ENCODE data around the gene RBM4B. TPM values are rescaled to one million over a fixed set of nuclear protein-coding genes. Genes with fewer than 3 reads are reported as not detected.
A peak's percentile ranks its signal among the peaks of the same experiment; 100 is the strongest.

Gene RBM4B
- total RNA-seq, 1 donor from 2014 or later = 26.7 TPM

DNA sequence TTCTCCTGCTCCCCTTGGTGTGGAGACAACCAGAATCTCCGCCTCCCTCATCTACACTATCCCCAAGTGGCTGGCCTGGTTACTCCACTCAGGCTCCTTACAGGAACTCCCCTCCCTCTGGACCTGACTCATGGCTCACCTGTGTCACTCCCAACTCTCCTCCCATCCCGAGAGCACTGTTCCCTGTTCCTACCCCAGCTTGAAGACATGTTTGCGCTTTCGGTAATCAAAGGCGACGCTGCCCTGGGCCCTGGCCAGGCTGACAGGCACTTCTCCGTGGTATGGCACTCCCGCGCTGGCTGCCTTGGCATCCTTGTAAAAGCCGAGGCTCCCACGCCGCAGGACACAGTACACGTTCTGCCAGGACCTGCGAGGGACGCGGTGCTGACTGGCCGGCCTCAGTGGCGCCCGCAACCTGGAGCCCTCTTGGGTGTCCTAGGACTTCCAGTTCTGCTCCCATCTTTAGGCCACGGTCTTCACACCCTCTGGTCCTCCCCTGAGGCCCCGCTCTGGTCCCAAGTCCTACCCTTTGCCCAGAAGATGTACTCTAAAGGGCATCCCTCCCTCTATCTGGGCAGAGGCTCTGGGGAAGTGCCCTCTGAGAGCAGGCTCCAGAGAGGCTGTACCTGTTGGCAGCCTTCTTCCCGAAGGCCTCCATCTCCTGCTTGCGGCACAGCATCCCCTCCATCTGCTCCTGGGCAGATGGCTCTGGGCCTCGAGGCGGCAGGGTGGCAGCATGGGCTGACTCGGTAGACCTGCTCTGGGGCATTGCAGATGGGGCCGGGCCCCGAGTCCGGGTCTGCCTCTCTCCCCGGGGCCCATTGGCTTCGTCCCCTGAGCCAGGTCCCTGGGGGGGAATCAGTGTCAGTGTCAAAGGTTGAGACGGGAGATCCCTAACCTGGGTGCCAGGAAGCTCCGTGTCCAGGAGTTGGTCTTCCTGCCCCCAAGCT, 9.4 kb upstream of the RBM4B start:
- DNase-seq (ENCODE audit: low read depth) = no peak

DNA sequence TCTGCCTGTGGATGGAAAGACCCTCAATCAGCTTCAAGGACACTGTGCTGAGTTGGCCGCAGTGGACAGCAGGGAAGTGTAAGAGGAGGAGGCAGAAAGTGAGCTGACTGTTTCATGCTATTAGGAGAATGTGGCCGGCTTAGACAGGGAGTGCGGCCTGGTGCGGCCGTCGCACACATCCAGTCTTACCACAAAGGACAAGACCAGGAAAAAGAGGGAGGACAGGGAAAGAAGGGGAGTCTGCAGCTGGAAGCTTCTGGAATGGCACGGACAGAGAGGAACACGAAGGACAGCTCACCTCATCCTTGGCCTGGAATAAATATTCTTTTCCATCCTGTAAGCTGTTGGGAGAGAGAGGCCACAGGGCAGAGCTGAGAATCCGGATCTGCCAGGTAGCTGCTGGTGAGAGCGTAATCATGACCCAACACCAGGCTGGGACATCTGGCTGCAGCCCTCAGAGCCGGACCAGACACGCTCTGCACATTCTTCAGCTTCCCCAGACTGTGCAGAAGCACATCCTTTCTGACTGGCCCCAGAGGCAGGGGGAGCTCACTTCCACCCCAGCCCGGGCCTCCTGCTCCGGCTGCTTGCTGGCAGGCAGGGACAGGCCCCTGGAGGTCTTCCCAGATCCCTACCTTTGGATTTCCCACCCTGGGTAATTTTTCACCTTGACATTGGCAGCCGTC, 8.6 kb upstream of the RBM4B start:
- DNase-seq (ENCODE audit: low read depth) = no peak

DNA sequence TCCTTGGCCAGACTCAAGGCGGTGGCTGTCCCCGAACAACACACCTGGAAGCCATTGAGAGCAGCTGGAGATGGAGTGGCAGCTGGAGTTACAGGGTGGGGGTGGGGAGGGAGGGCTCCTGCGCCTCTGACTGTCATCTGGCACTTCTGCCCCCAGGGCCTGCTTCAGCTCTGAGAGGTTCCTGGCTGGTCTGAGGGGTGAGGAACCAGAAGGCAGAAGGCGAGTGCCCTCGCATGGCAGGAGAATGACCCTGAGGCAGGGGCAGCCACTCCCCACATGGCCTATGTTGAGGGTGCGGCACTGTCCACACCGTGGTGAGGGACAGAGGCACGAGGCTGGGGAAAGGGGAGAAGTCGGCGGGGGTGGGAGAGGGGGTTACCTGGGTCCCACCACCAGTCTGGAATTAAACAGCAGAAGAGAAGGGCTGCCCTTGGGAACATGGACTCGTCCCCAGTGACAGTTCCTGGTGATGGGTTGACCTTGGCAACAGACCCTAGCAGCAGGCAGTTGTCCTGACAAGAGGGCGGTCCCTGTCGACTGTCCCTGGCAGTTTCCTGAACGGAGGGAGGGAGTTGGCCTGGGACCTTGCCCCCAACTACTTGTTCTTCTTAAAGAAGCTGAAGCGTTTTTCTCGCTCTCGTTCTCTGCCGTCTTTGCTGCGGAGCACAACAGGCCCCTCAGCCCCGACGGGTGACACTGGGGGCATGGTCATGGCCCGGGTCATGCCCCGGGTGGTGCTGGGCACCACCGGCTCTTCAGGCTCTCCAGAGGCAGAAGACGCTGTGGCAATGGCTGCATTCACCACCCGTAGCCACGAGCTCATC, 7.8 kb upstream of the RBM4B start:
- no peak for DNase-seq (ENCODE audit: low read depth)

DNA sequence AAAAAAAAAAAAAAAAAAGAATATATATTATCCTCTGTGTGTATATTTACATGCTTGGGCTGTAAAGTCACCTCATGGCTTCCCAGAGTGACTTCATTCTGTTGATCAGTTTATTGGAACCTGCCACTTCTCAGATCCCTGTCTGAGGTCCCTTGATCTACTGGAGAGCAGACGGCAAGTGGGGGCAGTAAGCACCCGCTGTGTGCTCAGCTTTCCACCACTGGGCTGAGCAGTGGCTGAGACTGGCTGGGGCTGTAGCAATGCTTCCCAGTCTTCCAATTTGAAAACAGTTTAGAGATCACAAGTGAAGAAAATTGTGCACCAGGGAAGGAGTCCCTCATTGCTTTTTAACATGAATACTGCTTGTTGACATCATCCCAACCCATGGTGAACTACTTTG, 6.9 kb upstream of the RBM4B start:
- DNase-seq (ENCODE audit: low read depth) = no peak

DNA sequence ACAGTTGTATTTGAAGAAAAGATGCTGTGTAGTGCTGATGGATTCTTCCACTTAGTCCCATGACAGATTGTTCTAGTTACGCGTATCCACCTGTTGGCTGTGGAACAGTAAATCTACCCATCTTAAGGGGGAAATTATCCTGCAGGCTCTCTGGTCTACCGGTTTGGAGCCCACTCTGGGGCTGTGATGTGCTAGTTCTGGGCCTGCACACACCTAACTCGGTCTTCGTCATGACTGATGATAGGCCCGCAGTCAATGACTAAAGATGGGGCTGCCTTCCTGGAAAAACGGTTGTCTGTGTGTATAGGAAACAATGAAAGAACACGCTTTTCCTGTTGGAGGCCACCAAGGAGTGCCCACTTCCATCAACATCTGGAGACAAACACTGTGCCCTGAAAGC, 6.2 kb upstream of the RBM4B start:
- DNase-seq (ENCODE audit: low read depth) = no peak

DNA sequence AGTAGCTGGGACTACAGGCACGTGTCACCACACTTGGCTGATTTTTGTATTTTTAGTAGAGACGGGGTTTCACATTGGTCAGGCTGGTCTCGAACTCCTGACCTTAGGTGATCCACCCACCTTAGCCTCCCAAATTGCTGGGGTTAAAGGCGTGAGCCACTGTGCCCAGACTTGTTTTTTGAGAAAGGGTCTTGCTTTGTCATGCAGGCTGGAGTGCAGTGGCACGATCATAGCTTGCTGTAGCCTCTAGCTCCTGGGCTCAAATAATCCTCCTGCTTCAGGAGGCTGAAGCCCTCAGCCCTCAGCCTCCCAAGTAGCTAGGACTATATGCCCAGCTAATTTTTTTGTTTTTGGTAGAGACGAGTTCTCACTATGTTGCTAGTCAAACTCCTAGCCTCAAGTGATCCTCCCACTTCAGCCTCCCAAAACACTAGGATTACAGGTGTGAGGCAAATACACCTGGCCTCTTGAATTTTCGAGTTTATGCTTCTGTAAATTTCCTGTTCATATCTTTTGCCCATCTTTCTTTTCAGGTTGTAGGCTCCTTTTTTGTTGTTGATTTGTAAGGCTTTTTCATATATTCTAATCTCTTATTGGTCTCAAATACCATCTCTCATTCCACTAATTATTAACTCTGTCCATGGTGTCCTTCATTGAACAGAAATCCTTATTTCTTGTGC, 3.4 kb upstream of the RBM4B start:
- no peak for DNase-seq (ENCODE audit: low read depth)

DNA sequence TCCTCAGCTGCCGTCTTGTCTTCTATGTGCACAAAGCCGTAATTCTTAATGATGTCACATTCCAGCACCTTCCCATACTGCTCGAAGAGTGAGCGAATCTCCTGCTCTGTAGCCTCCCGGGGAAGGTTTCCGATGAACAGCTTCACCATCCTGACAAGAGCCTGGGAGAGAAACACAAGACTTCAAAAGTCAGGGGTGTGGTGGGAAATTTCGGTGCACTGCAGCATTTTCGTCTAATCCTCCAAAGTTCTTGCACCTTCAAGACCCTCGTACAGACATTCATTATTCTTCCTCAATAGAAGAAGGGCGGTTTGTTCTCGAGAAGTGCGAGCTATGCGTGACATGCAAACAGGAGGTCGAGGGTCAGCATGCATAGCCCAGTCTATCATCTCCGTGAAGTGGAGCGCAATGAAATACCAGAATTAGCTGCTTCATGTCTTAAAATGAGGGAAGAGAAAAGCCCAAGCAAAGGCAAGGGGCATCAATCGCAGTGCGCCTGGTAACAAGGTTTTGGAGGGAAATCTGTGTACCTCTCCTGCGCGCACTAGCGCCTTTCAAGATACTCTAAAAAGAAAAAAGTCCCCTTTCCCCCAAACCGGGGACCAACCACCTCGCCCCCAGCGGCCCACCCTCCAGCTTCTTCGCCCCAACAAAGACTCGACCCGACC, 622 bp downstream of the RBM4B start:
- no peak for DNase-seq (ENCODE audit: low read depth)

DNA sequence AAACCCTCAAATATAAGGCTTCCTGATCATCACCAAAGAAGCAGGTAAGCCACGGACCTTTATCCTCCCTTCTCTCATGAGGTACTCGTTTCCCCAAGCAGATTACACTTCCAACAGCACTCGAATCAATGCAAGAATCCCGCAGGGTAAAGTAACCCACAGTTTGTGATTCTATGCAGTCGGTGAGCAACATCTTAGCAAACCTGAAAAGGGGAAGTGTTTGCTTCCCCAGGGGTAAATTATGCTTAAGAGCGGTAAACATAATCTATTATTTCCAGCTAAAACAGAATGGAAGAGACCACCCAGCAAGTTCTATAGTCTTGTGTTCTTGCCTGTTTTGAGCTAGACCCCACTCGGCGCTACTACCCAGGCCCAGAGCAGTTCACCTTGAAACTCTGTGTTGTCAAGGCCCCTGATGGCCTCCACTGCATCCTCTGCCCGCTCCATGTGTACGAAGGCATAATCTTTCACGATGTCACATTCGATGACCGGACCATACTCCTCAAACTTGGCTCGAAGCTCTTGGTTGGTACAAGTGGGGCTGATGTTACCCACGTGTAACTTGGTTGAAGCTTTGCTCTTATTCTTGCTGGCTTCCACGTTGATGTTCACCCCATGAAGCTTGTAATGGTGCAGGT, 1.3 kb downstream of the RBM4B start:
- DNase-seq (ENCODE audit: low read depth) = no peak

DNA sequence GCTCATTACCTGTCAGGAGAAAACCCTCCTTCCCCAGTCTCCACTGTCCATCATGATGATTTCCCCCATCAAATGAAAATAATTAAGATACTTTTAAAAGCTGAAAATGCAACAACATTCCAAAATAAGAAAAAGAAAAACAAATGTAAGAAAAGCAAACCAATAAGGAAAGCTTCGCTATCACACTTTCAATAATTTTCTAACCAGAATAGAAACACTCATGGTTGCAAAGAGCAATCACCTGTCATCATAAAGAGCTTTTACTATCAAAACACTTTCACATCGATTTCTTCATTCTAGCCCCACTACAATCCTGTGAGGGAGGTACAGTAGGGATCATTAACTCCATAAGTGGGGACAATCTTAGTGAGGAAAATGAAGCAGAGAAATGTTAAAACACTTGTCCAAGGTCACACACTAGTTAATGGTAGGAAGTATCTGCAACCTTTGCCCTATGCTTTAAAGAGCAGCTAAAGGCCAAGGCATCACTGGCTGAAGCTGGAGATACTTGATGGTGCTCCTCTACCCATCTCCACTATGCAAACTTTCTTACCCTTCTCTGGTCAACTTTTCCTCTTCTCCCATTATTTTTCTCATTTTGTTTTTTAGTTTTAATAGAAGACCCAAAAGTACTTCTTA, 2.6 kb downstream of the RBM4B start:
- DNase-seq (ENCODE audit: low read depth) = no peak

DNA sequence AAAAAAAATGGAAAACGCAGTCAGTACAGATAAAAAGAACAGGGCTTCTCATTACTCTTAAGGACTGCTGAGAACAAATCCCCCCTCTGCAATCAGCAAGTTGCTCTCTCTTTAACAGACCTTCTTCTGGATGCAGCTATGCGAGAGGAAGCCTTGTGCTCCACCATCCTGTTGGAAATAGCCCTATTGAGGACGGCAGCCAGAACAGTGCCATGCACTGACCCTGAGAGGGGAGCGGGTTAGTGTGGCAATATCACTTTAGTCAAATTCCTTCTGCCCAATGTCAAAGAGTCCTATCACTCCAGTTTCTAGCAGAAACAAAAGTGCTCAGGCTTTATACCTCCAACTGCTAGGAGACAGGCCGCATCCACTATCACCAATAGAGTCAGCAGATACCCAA, 6.9 kb downstream of the RBM4B start:
- no peak for DNase-seq (ENCODE audit: low read depth)

DNA sequence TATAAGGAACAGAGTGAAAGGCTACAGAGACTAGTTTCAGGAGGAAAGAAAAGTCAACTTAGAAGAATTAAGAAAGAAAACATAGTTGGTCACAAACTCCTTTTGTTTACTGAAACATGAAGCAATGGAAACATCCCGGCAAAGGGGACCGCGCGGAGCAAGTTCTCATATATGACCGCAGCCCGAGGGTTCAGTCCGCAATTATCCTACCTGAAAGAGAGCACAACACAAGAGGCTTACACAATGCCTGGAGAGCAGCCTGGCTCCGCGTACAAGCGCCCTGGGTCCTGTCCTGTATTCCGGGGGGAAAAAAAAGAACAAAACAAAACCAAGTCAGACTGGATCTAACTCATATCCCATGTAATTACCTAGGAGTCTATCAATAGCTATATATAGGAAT, 12.3 kb downstream of the RBM4B start:
- no peak for DNase-seq (ENCODE audit: low read depth)

DNA sequence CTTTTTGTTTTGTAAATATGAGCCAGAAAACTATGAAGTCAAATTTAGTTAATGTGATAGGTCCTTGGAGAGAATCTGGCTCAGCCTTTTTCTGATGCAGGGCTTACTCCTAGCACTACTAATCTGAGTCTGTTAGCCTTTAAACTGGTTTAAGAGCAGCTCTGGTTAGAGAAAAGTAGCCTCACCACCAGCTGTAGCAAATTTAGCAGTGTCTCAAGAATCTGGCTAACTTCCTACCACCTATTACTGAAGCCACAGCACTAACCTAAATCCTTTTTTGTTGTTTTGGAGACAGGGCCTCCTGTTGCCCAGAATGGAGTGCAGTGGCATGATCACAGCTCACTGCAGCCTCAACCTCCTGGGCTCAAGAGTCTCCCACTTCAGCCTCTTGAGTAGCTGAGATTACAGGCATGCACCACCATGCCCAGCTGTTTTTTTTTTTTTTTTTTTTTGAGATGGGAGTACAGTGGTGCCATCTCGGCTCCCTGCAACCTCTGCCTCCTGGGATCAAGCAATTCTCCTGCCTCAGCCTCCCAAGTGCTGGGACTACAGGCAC, 13.9 kb downstream of the RBM4B start:
- no peak for DNase-seq (ENCODE audit: low read depth)

DNA sequence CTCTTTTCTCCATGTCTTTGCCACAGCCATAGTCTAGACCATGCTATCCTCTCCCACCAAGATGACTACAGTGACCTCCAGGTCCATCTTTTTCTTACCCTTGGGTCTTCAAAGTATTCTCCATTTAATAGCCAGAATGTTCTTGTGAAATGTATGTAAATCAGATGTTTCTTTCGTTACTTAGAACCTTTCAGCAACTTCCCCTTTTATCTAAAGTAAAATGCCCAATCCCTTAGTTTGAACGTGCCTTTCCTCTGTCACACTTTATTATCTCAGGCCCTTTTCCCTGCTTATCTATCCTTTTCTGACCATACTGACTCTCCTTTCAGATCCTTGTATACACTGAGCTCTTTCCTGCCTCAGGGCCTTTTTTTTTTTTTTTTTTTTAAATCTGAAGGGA, 17.9 kb downstream of the RBM4B start:
- DNase-seq (ENCODE audit: low read depth) = no peak

DNA sequence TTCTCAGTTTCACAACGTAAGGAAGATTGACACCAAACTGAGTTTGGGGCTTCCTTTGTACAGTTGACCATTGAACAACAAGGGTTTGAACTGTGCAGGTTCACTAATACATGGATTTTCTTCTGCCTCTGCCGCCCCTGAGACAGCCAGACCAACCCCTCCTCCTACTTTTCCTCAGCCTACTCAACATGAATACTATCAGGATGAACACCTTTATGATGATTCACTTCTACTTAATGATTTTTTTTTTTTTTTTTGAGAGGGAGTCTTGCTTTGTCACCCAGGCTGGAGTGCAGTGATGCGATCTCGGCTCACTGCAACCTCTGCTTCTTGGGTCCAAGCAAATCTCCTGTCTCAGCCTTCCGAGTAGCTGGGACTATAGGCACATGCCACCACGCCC, 24.6 kb downstream of the RBM4B start:
- DNase-seq (ENCODE audit: low read depth) = peak; percentile 28

DNA sequence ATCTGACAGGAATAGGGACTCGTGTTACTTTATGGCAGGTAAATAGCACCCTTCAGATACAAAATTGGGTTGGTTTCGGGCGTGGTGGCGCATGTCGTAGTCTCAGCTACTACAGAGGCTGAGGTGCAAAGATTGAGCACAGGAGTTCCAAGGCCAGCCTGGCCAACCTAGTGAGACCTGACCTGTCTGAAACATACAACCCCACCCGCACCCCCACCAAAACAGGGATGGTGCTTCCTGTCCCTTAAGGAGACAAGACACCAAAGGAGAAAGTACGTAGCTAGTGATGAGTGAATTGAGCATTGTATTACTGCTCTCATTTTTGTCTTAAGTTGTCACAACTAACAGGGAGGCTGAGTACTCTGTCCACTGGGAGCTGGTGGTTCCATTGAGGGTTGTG, 25.0 kb downstream of the RBM4B start:
- DNase-seq (ENCODE audit: low read depth) = no peak

DNA sequence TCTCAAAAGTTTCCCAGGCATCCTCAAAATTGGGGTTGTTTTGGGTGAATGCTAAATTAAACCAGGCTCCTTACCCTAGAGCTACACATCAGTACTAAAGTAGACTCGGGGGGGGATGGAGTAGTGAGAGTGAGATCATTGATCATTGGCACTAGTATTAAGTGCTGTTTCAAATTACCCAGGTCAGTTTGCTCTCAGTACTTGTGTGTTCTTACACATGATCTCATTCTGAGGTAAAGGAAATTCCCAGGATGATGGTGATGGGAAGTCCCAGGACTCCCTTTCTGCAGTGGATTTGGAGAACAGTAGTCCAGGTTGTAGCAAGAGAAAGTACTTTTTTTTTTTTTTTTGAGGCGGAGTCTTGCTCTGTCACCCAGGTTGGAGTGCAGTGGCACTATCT, 26.7 kb downstream of the RBM4B start:
- peak; percentile 40 for DNase-seq (ENCODE audit: low read depth)

DNA sequence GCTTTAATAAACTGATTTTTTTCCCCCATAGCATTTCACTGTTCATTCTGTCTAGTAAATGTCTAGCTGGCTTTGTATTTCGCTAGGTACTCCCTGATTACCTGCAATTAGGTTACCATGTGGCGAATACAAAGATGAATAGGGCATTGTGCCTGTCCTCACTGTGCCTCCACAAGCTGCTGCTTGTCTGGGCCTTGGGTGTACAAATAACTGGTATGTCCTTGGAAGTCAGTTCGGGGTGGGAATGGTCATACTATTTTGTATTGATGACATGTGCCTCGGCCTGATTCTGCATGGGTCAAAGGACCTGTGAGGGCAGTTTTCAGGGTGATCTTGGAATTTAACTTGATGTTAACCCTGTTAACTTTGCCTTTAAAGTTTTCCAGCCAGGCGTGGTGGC, 27.8 kb downstream of the RBM4B start:
- DNase-seq (ENCODE audit: low read depth) = no peak

DNA sequence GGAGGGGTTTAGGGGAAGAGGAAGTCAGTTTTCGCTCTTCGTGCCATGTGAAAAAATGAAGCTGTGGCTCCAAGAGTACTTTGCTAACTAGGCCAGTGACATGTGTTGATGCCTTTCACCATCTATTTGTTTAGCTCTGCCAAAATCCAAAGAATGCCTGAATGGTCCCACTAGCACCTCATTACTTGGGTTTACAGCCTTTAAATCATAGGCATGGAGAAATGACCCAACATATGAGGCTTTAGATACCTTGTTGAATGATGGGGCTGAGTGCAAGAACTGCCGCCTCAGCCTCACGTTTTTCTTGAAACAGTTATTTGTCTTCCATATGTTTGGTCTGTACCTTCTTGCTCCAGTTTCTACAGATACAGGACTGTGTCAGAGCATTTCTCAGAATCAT, 30.9 kb downstream of the RBM4B start:
- no peak for DNase-seq (ENCODE audit: low read depth)

DNA sequence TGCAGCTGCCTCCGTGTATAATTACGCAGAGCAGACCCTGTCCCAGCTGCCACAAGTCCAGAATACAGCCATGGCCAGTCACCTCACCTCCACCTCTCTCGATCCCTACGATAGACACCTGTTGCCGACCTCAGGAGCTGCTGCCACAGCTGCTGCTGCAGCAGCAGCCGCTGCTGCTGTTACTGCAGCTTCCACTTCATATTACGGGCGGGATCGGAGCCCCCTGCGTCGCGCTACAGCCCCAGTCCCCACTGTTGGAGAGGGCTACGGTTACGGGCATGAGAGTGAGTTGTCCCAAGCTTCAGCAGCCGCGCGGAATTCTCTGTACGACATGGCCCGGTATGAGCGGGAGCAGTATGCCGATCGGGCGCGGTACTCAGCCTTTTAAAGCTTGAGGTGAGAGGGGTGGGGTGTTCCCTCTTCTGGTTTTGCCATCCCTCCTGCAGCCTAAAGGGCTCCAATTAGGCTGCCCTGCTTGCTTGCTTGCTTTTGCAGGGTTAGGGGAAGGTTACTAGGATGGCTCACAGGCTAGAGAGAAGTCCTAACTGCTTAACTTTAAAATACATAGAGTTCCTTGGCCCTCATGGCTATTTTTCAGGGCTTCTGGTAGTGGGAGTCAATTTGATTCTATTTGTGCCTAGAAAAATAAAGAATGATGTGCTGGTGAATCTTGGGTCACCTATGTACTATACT, 33.8 kb downstream of the RBM4B start:
- no peak for DNase-seq (ENCODE audit: low read depth)

All from renal cortical epithelial cell (primary cell).